ENCODE data around the gene SIRT7.
A peak's percentile ranks its signal among the peaks of the same experiment; 100 is the strongest.

Gene SIRT7

GRCh38 chr17:81909966-81910839, 7.8 kb downstream of the SIRT7 start:
- H3K4me3 Mint-ChIP-seq = peak overlapping the region; percentile 77
- peaks cover 51% of the 10 kb centered on the region for H3K36me3 Mint-ChIP-seq
- H3K27ac Mint-ChIP-seq = no peak overlapping the region

GRCh38 chr17:81909231-81909630, 8.7 kb downstream of the SIRT7 start:
- Mint-ChIP-seq H3K4me3 (no peak overlapping the region), H3K36me3 (peaks cover 49% of the 10 kb centered on the region), H3K27ac (no peak overlapping the region)

More at GRCh38 chr17:81909966-81910839, 7.8 kb downstream of the SIRT7 start:
- Mint-ChIP-seq H3K27me3 (no peaks in the 10 kb centered on the region), H3K9me3 (no peaks in the 10 kb centered on the region), H3K4me1 (peaks cover 24% of the 10 kb centered on the region)
- ATAC-seq = no peak

GRCh38 chr17:81908793-81909192, 9.2 kb downstream of the SIRT7 start:
- no peaks in the 10 kb centered on the region for H3K9me3 Mint-ChIP-seq
- peaks cover 50% of the 10 kb centered on the region for H3K36me3 Mint-ChIP-seq
- H3K27ac Mint-ChIP-seq = no peak overlapping the region
- no peaks in the 10 kb centered on the region for H3K27me3 Mint-ChIP-seq
- ATAC-seq = no peak
- H3K4me1 Mint-ChIP-seq = peaks cover 21% of the 10 kb centered on the region
- H3K4me3 Mint-ChIP-seq = no peak overlapping the region

More at GRCh38 chr17:81909231-81909630, 8.7 kb downstream of the SIRT7 start:
- peaks cover 21% of the 10 kb centered on the region for H3K4me1 Mint-ChIP-seq
- H3K27me3 Mint-ChIP-seq = no peaks in the 10 kb centered on the region
- no peak for ATAC-seq
- H3K9me3 Mint-ChIP-seq = no peaks in the 10 kb centered on the region

- Mint-ChIP-seq H3K27ac (no peak overlapping the region), H3K4me1 (peaks cover 21% of the 10 kb centered on the region), H3K27me3 (no peaks in the 10 kb centered on the region), H3K36me3 (peaks cover 37% of the 10 kb centered on the region), H3K4me3 (no peak overlapping the region), H3K9me3 (no peaks in the 10 kb centered on the region)
- ATAC-seq = no peak
Observed at GRCh38 chr17:81907219-81908145, 10.5 kb downstream of the SIRT7 start.

GRCh38 chr17:81906476-81907218, 11.3 kb downstream of the SIRT7 start:
- H3K4me1 Mint-ChIP-seq = peaks cover 17% of the 10 kb centered on the region
- no peak overlapping the region for H3K4me3 Mint-ChIP-seq
- ATAC-seq = no peak
- H3K27ac Mint-ChIP-seq = no peak overlapping the region
- H3K27me3 Mint-ChIP-seq = peaks cover under 1% of the 10 kb centered on the region
- no peaks in the 10 kb centered on the region for H3K9me3 Mint-ChIP-seq
- H3K36me3 Mint-ChIP-seq = peaks cover 29% of the 10 kb centered on the region

- Mint-ChIP-seq H3K27ac (no peak overlapping the region), H3K4me1 (peaks cover 21% of the 10 kb centered on the region), H3K36me3 (peaks cover 30% of the 10 kb centered on the region), H3K4me3 (no peak overlapping the region), H3K27me3 (peaks cover 7% of the 10 kb centered on the region), H3K9me3 (no peaks in the 10 kb centered on the region)
- no peak for ATAC-seq
Observed at GRCh38 chr17:81905993-81906392, 12.0 kb downstream of the SIRT7 start.

GRCh38 chr17:81905424-81905875, 12.5 kb downstream of the SIRT7 start:
- no peak overlapping the region for H3K4me3 Mint-ChIP-seq

GRCh38 chr17:81904600-81905423, 13.2 kb downstream of the SIRT7 start:
- no peaks in the 10 kb centered on the region for H3K9me3 Mint-ChIP-seq
- peaks cover 14% of the 10 kb centered on the region for H3K27me3 Mint-ChIP-seq
- peaks cover 42% of the 10 kb centered on the region for H3K36me3 Mint-ChIP-seq

More at GRCh38 chr17:81905424-81905875, 12.5 kb downstream of the SIRT7 start:
- peaks cover 12% of the 10 kb centered on the region for H3K27me3 Mint-ChIP-seq
- no peaks in the 10 kb centered on the region for H3K9me3 Mint-ChIP-seq
- no peak for ATAC-seq
- no peak overlapping the region for H3K27ac Mint-ChIP-seq
- H3K4me1 Mint-ChIP-seq = peaks cover 20% of the 10 kb centered on the region
- H3K36me3 Mint-ChIP-seq = peaks cover 36% of the 10 kb centered on the region

GRCh38 chr17:81903896-81904599, 13.9 kb downstream of the SIRT7 start:
- no peak overlapping the region for H3K27ac Mint-ChIP-seq
- H3K36me3 Mint-ChIP-seq = peaks cover 48% of the 10 kb centered on the region
- no peak overlapping the region for H3K4me3 Mint-ChIP-seq

More at GRCh38 chr17:81904600-81905423, 13.2 kb downstream of the SIRT7 start:
- Mint-ChIP-seq H3K4me1 (peaks cover 14% of the 10 kb centered on the region), H3K4me3 (no peak overlapping the region), H3K27ac (no peak overlapping the region)
- no peak for ATAC-seq

GRCh38 chr17:81903415-81903831, 14.6 kb downstream of the SIRT7 start:
- ATAC-seq = no peak
- no peak overlapping the region for H3K27ac Mint-ChIP-seq

More at GRCh38 chr17:81903896-81904599, 13.9 kb downstream of the SIRT7 start:
- peaks cover 14% of the 10 kb centered on the region for H3K27me3 Mint-ChIP-seq
- H3K4me1 Mint-ChIP-seq = peaks cover 6% of the 10 kb centered on the region
- ATAC-seq = no peak
- H3K9me3 Mint-ChIP-seq = no peaks in the 10 kb centered on the region

GRCh38 chr17:81902653-81903414, 15.1 kb downstream of the SIRT7 start:
- ATAC-seq = peak; percentile 29
- Mint-ChIP-seq H3K36me3 (peaks cover 41% of the 10 kb centered on the region), H3K27me3 (peaks cover 14% of the 10 kb centered on the region), H3K4me3 (no peak overlapping the region), H3K9me3 (no peaks in the 10 kb centered on the region), H3K4me1 (peaks cover 6% of the 10 kb centered on the region), H3K27ac (no peak overlapping the region)

More at GRCh38 chr17:81903415-81903831, 14.6 kb downstream of the SIRT7 start:
- Mint-ChIP-seq H3K4me3 (no peak overlapping the region), H3K36me3 (peaks cover 42% of the 10 kb centered on the region), H3K4me1 (peaks cover 6% of the 10 kb centered on the region), H3K27me3 (peaks cover 14% of the 10 kb centered on the region), H3K9me3 (no peaks in the 10 kb centered on the region)

- Mint-ChIP-seq H3K4me3 (no peak within 1 kb of the TSS), H3K27me3 (peaks cover 14% of the 10 kb centered on the region), H3K27ac (no peak within 1 kb of the TSS), H3K36me3 (peaks cover 42% of the 10 kb centered on the region), H3K4me1 (peaks cover 6% of the 10 kb centered on the region), H3K9me3 (no peaks in the 10 kb centered on the region)
- ATAC-seq = peak; percentile 51
Observed at GRCh38 chr17:81902023-81902652, 15.8 kb downstream of the SIRT7 start, which contains the start of gene NPB. TSS of gene NPB (plus strand) at chr17:81902238. CDS start at chr17:81902278, 40 bp downstream.

Measured in stimulated activated memory B cell treated with anti-CD40 and anti-IgM and Interleukin-4, amounts not matched to agents 10 μg/mL and 1 μg/mL and 100 μg/mL, for 72 hours (primary cell).